Activated CD4-positive, alpha-beta T cell treated with anti-CD3 and anti-CD28 coated beads, Interleukin-2, amount 50 U/mL, for 24 hours (primary cell): ENCODE data around the gene RTL1.

Experiments used
- DNase-seq, 2 donors: peaks; one replicate each; pipeline ENCODE4 v3.0.0-alpha.2; 2020; ENCODE audit warnings: low read depth in 1 of 2, low spot score in 1 of 2

The RTL1 gene

GRCh38 chr14:100882026-100882967, 21.2 kb downstream of the RTL1 start:
- no peak for DNase-seq

- DNase-seq: no peak
Measured at GRCh38 chr14:100881211-100882025, 22.1 kb downstream of the RTL1 start.

- DNase-seq: no peak
Measured at GRCh38 chr14:100880271-100881101, 23.0 kb downstream of the RTL1 start.

- DNase-seq: no peak
Measured at GRCh38 chr14:100879782-100880181, 23.7 kb downstream of the RTL1 start.

GRCh38 chr14:100879194-100879593, 24.3 kb downstream of the RTL1 start:
- no peak for DNase-seq

- no peak for DNase-seq
Measured at GRCh38 chr14:100878271-100879146, 25.0 kb downstream of the RTL1 start.

DNA sequence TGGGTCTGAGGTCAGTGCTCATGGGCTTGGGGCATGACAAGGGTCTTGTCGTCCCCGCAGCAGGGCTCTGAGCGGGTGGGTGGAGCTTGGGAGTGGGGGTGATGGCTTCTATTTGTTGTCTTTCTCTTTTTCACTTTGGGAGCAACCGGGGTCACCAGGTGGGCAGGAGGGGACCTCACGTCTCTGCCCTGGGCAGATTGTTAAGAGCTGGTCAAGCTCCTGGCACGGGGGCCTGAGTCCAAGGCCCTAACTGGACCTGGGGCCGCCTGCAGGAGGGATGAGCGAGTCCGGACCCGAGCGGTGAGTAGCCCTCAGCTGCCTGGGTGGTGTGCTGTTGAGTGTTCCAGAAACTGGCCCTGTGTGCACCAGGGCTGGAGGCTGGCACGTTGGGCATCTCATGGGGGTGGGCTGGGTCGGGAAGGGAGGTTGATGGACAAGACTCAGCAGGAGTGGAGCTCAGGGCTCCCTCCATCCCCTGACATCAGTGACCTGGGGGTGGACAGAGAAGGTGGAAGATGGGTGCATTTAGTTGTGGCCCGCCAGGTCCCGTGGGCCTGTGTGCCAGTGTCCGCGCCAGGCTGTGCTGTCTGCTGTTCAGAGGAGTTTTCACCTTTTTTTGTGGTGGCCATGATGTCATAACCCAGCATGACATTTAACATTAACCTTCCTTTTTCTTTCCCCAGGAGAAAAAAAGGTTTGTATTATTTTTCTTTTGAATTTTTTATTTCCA, 27.5 kb downstream of the RTL1 start:
- DNase-seq: no peak

DNA sequence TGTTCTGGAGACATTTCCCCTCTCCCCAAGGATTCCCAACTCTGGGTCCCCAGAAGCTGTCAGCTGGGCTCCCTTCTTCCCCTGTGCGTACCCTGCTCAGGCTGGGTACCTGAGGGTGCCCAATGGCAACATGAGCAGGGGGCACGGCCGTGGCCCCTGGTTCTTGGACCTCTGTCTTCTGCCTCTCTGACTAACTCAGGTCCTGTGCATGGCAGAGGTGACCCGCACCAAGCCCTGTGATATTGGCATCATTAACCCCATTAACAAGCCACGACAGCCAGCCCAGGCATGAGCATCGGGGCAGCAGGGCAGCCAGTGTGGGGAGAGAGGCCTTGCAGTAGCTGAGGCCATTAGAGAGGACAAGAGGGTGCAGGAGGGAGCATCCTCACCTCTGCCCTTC, 28.4 kb downstream of the RTL1 start:
- no peak for DNase-seq

- DNase-seq: no peak
Measured at GRCh38 chr14:100874411-100875091, 29.0 kb downstream of the RTL1 start.

DNA sequence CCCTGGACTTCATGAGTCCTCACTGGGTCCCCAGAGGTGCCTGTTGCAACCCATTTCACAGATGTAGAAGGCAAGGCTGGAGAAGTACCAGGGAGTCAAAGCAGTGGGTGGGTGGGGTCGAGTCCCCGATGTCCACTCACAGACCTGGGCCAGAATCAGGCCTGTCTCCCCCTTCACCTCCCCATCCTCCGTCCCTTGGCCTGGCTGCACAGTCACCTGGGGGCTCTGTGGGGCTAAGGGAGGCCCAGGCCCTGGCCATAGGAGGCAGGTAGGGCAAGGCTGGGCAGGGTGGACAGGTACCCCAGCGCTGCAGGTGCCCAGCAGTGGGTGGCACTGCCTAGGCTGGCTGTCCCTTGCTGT, 29.5 kb downstream of the RTL1 start:
- no peak for DNase-seq

GRCh38 chr14:100873096-100873482, 30.4 kb downstream of the RTL1 start:
- no peak for DNase-seq

GRCh38 chr14:100872259-100873095, 31.0 kb downstream of the RTL1 start:
- DNase-seq: no peak

DNA sequence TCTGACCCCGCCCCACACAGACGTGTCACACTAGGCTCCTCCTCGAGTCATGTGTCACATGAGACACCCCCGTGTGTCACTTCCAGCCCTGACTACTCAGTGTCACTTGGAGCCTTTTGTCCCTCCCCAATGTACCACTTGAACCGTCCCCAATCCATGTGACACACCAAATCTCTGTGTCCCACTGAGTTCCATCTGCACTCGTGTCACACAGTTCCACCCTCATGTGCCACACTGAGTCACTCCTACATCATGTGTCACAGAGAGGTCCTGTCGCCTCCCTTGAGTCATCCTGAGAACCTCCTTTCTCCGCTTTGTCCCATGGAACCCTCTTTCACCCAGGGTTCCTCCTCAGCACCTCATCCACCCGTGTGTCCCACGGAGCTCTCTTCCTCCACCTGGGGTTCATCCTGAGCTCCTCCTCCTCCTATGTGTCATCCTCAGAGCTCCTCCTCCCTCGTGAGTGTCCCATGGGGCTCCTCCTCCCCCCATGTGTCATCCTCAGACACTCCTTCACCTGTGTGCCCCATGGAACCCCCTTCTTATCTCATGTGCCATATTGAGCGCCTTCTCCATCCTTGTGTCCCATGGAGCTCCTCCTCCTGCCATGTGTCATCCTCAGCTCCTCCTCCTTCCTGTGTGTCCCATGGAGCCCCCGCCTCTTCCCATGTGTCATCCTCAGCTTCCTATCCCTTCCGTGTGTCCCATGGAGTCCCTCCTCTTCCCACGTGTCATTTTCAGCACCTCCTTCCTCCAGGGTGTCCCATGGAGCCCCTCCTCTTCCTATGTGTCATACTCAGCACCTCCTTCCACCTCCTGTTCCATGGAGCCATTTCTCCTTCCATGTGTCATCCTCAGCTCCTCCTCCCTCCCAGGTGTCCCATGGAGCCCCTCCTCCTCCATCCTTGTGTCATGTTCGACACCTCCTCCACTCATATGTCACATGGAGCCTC, 32.0 kb downstream of the RTL1 start:
- DNase-seq: no peak

DNA sequence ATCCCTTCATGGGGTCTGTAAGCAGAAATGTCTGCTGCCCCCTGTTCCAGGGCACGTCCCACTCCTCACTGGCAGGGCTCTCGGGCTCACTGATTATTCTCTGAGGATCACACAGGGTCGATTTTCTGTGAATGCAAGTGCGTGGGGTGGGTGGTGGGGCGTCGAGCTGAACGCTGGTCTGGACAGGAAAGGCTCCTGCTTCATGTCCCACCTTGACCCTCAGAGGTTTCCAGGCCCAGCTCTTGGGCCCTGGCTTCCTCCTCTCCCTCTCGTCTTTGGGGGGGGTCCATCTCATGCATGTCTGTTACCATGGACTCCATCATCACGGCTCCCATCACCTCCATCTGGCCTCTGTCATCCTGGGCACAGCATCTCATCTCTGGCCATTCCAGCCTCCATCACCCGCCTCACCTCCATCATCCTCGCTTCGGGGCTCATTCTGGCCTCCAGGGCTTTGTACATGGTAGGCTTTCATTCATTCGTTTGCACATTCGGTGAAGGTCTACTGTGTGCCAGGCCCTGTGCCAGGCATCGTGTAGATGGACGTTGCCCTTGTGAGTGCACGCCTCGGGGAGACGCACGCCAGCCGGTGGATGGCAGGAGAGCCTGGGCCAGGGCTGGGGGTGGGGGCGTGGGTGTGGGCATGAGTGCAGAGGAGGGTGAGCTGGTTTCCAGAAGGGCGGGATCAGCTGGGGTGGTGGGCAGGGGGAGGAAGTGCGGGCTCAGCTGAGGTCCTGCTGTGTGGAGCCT, 34.7 kb downstream of the RTL1 start:
- DNase-seq: no peak

- no peak for DNase-seq
Measured at GRCh38 chr14:100867631-100868315, 35.7 kb downstream of the RTL1 start.
